Measurements from ENCODE around the gene MAPK12. TPM values are rescaled to one million over a fixed set of nuclear protein-coding genes. Genes with fewer than 3 reads are reported as not detected.
A peak's percentile ranks its signal among the peaks of the same experiment; 100 is the strongest.

MAPK12 gene
- total and polyA plus RNA-seq, 2 of the 4 experiments (the other 2 are of a cell fraction): 41.0 to 56.3 TPM

DNA sequence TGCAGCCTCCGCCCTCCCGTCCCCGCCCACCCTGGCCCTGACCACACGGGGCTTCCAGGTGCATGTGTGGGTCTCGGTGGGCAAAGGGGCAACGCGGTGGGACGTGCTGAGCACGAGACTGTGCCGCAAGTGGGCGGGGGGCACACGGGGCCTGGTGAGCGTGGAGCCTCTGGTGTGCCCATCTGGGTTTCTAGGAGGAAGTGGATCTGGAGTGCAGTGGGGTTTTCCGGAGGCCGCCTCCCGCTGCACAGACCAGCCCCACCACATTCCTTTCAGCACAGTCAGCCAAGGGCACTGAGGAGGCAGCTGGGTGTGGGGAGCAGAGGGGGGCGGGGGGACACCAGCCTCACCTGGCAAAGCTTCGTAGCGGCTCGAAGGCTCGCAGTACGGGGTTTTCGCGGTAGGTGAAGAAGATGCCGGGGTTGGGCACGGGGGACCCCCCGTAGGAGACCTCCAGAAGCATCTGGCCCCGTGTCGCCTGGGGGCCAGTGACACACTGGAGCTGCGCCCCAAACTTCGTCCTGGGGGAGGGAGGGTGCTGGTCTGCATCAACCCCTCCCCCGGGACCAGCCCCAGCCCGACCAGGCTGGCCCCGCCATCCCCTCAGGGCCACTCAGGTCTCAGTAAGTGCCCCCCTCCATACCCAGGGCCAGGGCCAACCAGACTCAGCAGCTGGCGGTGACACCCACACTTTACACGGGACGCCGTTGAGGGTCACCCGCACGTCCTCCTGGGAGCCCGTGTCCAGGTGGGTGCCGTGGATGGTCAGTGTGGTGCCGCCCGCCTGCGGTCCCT, 21.1 kb upstream of the MAPK12 start:
- BruUV-seq (replicated peaks): no TSS peak
- in situ Hi-C loops (cut with MboI; ENCODE audit: low sequenced_read_pairs): no loop called here
- no peak overlapping the region for H3K4me3 ChIP-seq (ENCODE audit: insufficient read depth, low read depth, low read length)

More for the DNA sequence above, 21.1 kb upstream of the MAPK12 start:
- Histone ChIP-seq H3K4ac (ENCODE audit: low read depth, low read length) (peak overlapping the region; percentile 94), H3K79me1 (ENCODE audit: low read depth in 1 of 2, low read length in 2 of 2) (peaks cover 13 to 42% of the 10 kb centered on the region in 2 experiments; a peak in 3 of 4 replicates), H3K27ac (ENCODE audit: insufficient read depth, low read length) (peak overlapping the region; percentile 74), H3K18ac (ENCODE audit: low read depth, low read length) (no peak overlapping the region), H3K14ac (replicated peaks; ENCODE audit: low read depth, low read length) (peak overlapping the region; percentile 79), H4K5ac (ENCODE audit: low read depth, low read length) (0 out of 2 replicates have a peak overlapping the region, but pooled peaks have one; percentile 41), H3K4me1 (ENCODE audit: control insufficient read depth, insufficient read depth, low read length) (peaks cover 8% of the 10 kb centered on the region), H3K27me3 (ENCODE audit: control insufficient read depth, insufficient read depth, low read length) (no peaks in the 10 kb centered on the region), H2AK9ac (replicated peaks; ENCODE audit: low read depth, low read length, poor library complexity) (peak overlapping the region; percentile 94), H3K23ac (ENCODE audit: low read depth, low read length) (no peak overlapping the region), H3K36me3 (ENCODE audit: control insufficient read depth, insufficient read depth, low read length) (peaks cover 89% of the 10 kb centered on the region), H3K56ac (ENCODE audit: extremely low read depth, insufficient read depth, low read length) (no peak overlapping the region), H2AK5ac (ENCODE audit: low read depth, low read length) (peak overlapping the region; percentile 90), H3K4me2 (ENCODE audit: low read depth, low read length) (no peak overlapping the region), H3K9me3 (ENCODE audit: control insufficient read depth, insufficient read depth, low read length) (no peaks in the 10 kb centered on the region), H4K91ac (ENCODE audit: insufficient read depth, low read depth, low read length) (peak overlapping the region; percentile 79), H2AFZ (replicated peaks; ENCODE audit: low read length, poor library complexity) (peak overlapping the region; percentile 68), H3K9me1 (ENCODE audit: insufficient read depth, low read length) (no peaks in the 10 kb centered on the region), H2BK15ac (ENCODE audit: low read depth, low read length) (no peak overlapping the region; the same call in 2 of the 3 replicates), H2BK20ac (ENCODE audit: low read depth, low read length) (peak overlapping the region; percentile 35; the same call in 1 of the 2 replicates), H3K9ac (ENCODE audit: low read depth, low read length) (no peak overlapping the region), H2BK5ac (ENCODE audit: low read depth, low read length, poor library complexity, severe bottlenecking) (peak overlapping the region; percentile 99), H2BK120ac (ENCODE audit: low read depth, low read length) (peak overlapping the region; percentile 74), H4K8ac (ENCODE audit: low read depth in 2 of 2, low read length in 2 of 2) (peak overlapping the region; percentile 7 to 67; a peak in 1 of 4 replicates), H4K20me1 (ENCODE audit: insufficient read depth, low read length) (peaks cover 46% of the 10 kb centered on the region)
- ChIA-PET CTCF (no interaction called here), POLR2A (ENCODE audit: unreplicated experiment) (no interaction called here)
- intact Hi-C loops (cut with micrococcal nuclease): no loop called here
- peak; percentile 92 for ATAC-seq (ENCODE audit: low read depth)
- WGBS, 2 experiments (ENCODE audit: extremely low coverage in 2 of 2, insufficient read length in 1 of 2): 95% methylated on average over 16 of the region's 45 CpGs; no CpG with 5 or more reads in 1 of the 2 experiments
- peak; percentile 77 for DNase-seq
- dilution Hi-C loops (cut with HindIII; ENCODE audit: low sequenced_read_pairs, unreplicated experiment): no loop called here
- TF ChIP-seq MAZ (IDR thresholded peaks at IDR 0.05; ENCODE audit: borderline replicate concordance, low read depth, low read length): peak; percentile 84; the same call in 1 of the 2 replicates
- no peak for TF ChIP-seq USF2 (IDR thresholded peaks at IDR 0.05; ENCODE audit: low read depth, low read length)
- no peak for TF ChIP-seq BHLHE40 (IDR thresholded peaks at IDR 0.05; ENCODE audit: low read depth, low read length)
- no peak for TF ChIP-seq POLR2A (IDR thresholded peaks at IDR 0.05; ENCODE audit: low read depth, low read length)
- no peak for TF ChIP-seq RAD21 (IDR thresholded peaks at IDR 0.05; ENCODE audit: low read length)
- no peak for TF ChIP-seq MAFK (IDR thresholded peaks at IDR 0.05; ENCODE audit: low read depth, low read length)
- TF ChIP-seq RCOR1 (IDR thresholded peaks at IDR 0.05; ENCODE audit: insufficient replicate concordance, low read length): no peak
- TF ChIP-seq CHD1 (IDR thresholded peaks at IDR 0.05; ENCODE audit: low read depth, low read length): no peak
- TF ChIP-seq SMC3 (IDR thresholded peaks at IDR 0.05; ENCODE audit: low read depth, low read length): no peak
- TF ChIP-seq MXI1 (IDR thresholded peaks at IDR 0.05; ENCODE audit: borderline replicate concordance, low read depth, low read length): no peak
- peak; percentile 61; the same call in 1 of the 2 replicates for TF ChIP-seq FOS (IDR thresholded peaks at IDR 0.05; ENCODE audit: low read depth, low read length)
- TF ChIP-seq RFX5 (IDR thresholded peaks at IDR 0.05; ENCODE audit: low read depth, low read length): no peak
